GM23338 (cell line): ENCODE data around the gene CCDC50. TPM values are rescaled to one million over a fixed set of nuclear protein-coding genes. Genes with fewer than 3 reads are reported as not detected.

Experiments used
- ATAC-seq: fragments of 200-7000 bp; cut with Tn5 transposase; 3 replicates; pipeline ENCODE4 v1.9.1; 2020
- DNase-seq: peaks from one replicate; pipeline ENCODE4 v3.0.0-alpha.2; 2015; ENCODE audit warnings: low spot score
- H2AFZ ChIP-seq: fragments of 200-600 bp; sonication (generic); 2 replicates; pipeline ENCODE4 v1.8.0; 2016; ENCODE audit warnings: antibody characterized with exemption, mild to moderate bottlenecking, moderate library complexity
- H3F3A ChIP-seq: fragments of 200-600 bp; sonication (generic); replicated peaks from 2 replicates; pipeline ENCODE4 v1.8.0; 2017; ENCODE audit warnings: antibody characterized with exemption, mixed run types, low read depth
- H3K27ac ChIP-seq: fragments of 200-600 bp; sonication (generic); 2 replicates; pipeline ENCODE4 v1.6.1; 2016; ENCODE audit warnings: low read depth
- H3K27me3 ChIP-seq: fragments of 200-600 bp; sonication (generic); 2 replicates; pipeline ENCODE4 v1.8.0; 2016; ENCODE audit warnings: mild to moderate bottlenecking, mixed run types, moderate library complexity; ENCODE audit not compliant: insufficient read depth
- H3K36me3 ChIP-seq: fragments of 200-600 bp; sonication (generic); 2 replicates; pipeline ENCODE4 v1.8.0; 2016; ENCODE audit warnings: mild to moderate bottlenecking; ENCODE audit not compliant: insufficient read depth
- H3K4me1 ChIP-seq: fragments of 200-600 bp; sonication (generic); 2 replicates; pipeline ENCODE4 v1.8.0; 2016; ENCODE audit warnings: mild to moderate bottlenecking, moderate library complexity; ENCODE audit not compliant: insufficient read depth
- H3K4me2 ChIP-seq: fragments of 200-600 bp; sonication (generic); 2 replicates; pipeline ENCODE4 v1.7.1; 2017; ENCODE audit warnings: mixed run types
- H3K4me3 ChIP-seq: fragments of 200-600 bp; sonication (generic); 2 replicates; pipeline ENCODE4 v1.6.1; 2016; ENCODE audit warnings: mixed run types
- H3K79me2 ChIP-seq: fragments of 200-600 bp; sonication (generic); replicated peaks from 2 replicates; pipeline ENCODE4 v1.8.0; 2017; ENCODE audit warnings: mild to moderate bottlenecking; ENCODE audit not compliant: insufficient read depth
- H3K9me2 ChIP-seq: fragments of 200-600 bp; sonication (generic); 2 replicates; pipeline ENCODE4 v1.8.0; 2017; ENCODE audit not compliant: insufficient read depth
- H4K20me1 ChIP-seq: fragments of 200-600 bp; sonication (generic); replicated peaks from 2 replicates; pipeline ENCODE4 v1.8.0; 2017; ENCODE audit warnings: mild to moderate bottlenecking; ENCODE audit not compliant: insufficient read depth
- H3K27ac Mint-ChIP-seq: 2 replicates; pipeline ENCODE4 v1.8.0; 2020; ENCODE audit warnings: inconsistent platforms, mild to moderate bottlenecking, moderate library complexity, mixed read lengths
- H3K27me3 Mint-ChIP-seq: 3 replicates; pipeline ENCODE4 v1.8.0; 2022; ENCODE audit warnings: low read depth, mild to moderate bottlenecking, moderate library complexity, mixed read lengths, inconsistent platforms; ENCODE audit not compliant: insufficient read depth, poor library complexity
- H3K36me3 Mint-ChIP-seq: 3 replicates; pipeline ENCODE4 v1.8.0; 2021; ENCODE audit warnings: low read depth, mild to moderate bottlenecking, inconsistent platforms, moderate library complexity, mixed read lengths
- H3K4me1 Mint-ChIP-seq: 3 replicates; pipeline ENCODE4 v1.8.0; 2020; ENCODE audit warnings: mild to moderate bottlenecking, inconsistent platforms, mixed read lengths
- H3K4me3 Mint-ChIP-seq: 3 replicates; pipeline ENCODE4 v1.8.0; 2021; ENCODE audit warnings: moderate library complexity, mild to moderate bottlenecking, inconsistent platforms, mixed read lengths
- H3K9me3 Mint-ChIP-seq: 3 replicates; pipeline ENCODE4 v1.8.0; 2020; ENCODE audit warnings: moderate library complexity, mild to moderate bottlenecking, inconsistent platforms, mixed read lengths
- CREB1 ChIP-seq: fragments of 250-450 bp; sonication (Bioruptor Pico); IDR thresholded peaks from 2 replicates; pipeline ENCODE4 v1.5.0; 2020; ENCODE audit warnings: low read depth, mild to moderate bottlenecking, moderate library complexity
- EZH2 ChIP-seq: fragments of 200-600 bp; sonication (generic); IDR thresholded peaks from one replicate; pipeline ENCODE4 v1.8.0; 2017; ENCODE audit warnings: antibody characterized with exemption, mild to moderate bottlenecking, low read depth; ENCODE audit not compliant: unreplicated experiment
- EZH2phosphoT487 ChIP-seq: fragments of 200-600 bp; sonication (generic); IDR thresholded peaks from one replicate; pipeline ENCODE4 v1.8.1; 2018; ENCODE audit warnings: antibody characterized with exemption; ENCODE audit not compliant: unreplicated experiment
- JUNB ChIP-seq: IDR thresholded peaks from one replicate; pipeline ENCODE4 v1.6.1; 2016; ENCODE audit warnings: antibody characterized with exemption; ENCODE audit not compliant: unreplicated experiment
- NANOG ChIP-seq: IDR thresholded peaks from 2 replicates; pipeline ENCODE4 v1.6.1; 2016; ENCODE audit warnings: antibody characterized with exemption, borderline replicate concordance
- STAT1 ChIP-seq: IDR thresholded peaks from one replicate; pipeline ENCODE4 v1.6.1; 2016; ENCODE audit warnings: antibody characterized with exemption; ENCODE audit not compliant: unreplicated experiment
- ZNF114 ChIP-seq: fragments of 250-450 bp; sonication (Bioruptor Pico); IDR thresholded peaks from 2 replicates; pipeline ENCODE4 v1.5.0; 2020; ENCODE audit warnings: mild to moderate bottlenecking, moderate library complexity
- ZNF331 ChIP-seq: fragments of 250-450 bp; sonication (Bioruptor Pico); IDR thresholded peaks from 2 replicates; pipeline ENCODE4 v1.5.0; 2020; ENCODE audit warnings: low read depth, mild to moderate bottlenecking, moderate library complexity
- polyA plus RNA-seq: library from polyadenylated mRNA; unstranded; fragments of >200 nt; fragmentation: Nextera tagmentation; extraction: Ambion mirVana; gene quantifications from 2 replicates; pipeline ENCODE4 v1.2.1, GENCODE V29; 2016
- total RNA-seq: library from RNA; depleted of rRNA; stranded (reverse); fragments of >200 nt; shearing (Covaris generic); gene quantifications from 2 replicates; pipeline ENCODE4 v1.2.3, GENCODE V29; 2014
- TF ChIP-seq, protein P1 (sequence below), 2 experiments: fragments of 200-600 bp in 1 of 2; sonication (generic) in 1 of 2; conservative IDR thresholded peaks; 2 replicates each; pipeline versions ENCODE4 v1.5.1 to v1.6.1; 2016 to 2017; ENCODE audit warnings: antibody characterized with exemption in 2 of 2, low read depth in 2 of 2, mild to moderate bottlenecking in 2 of 2, moderate library complexity in 1 of 2
- TF ChIP-seq, protein P2 (sequence below): fragments of 250-450 bp; sonication (Bioruptor Pico); IDR thresholded peaks from 2 replicates; pipeline ENCODE4 v1.5.0; 2020; ENCODE audit warnings: mild to moderate bottlenecking, moderate library complexity
- TF ChIP-seq, protein P3 (sequence below): IDR thresholded peaks from 2 replicates; pipeline ENCODE4 v1.6.1; 2016; ENCODE audit warnings: antibody characterized with exemption
- TF ChIP-seq, protein P4 (sequence below): IDR thresholded peaks from one replicate; pipeline ENCODE4 v1.6.1; 2018; ENCODE audit warnings: antibody characterized with exemption; ENCODE audit not compliant: unreplicated experiment

The CCDC50 gene
- total and polyA plus RNA-seq, 2 experiments from 2014 or later, result 22.4 to 25.4 TPM

DNA sequence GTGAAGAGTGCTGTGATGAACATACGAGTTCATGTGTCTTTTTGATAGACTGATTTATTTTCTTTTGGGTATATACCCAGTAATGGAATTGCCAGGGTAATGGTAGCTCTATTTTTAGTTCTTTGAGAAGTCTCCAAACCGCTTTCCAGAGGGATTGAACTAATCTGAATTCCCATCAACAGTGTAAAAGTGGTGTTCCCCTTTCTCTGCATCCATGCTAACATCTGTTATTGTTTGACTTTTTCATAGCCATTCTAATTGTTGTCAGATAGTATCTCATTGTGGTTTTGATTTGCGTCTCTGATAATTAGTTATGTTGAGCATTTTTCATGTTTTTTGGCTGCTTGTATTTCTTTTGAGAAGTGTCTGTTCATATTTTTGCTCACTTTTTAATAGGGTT is 55.9 kb downstream of the CCDC50 start (continued):
- TF ChIP-seq, protein P1, sequence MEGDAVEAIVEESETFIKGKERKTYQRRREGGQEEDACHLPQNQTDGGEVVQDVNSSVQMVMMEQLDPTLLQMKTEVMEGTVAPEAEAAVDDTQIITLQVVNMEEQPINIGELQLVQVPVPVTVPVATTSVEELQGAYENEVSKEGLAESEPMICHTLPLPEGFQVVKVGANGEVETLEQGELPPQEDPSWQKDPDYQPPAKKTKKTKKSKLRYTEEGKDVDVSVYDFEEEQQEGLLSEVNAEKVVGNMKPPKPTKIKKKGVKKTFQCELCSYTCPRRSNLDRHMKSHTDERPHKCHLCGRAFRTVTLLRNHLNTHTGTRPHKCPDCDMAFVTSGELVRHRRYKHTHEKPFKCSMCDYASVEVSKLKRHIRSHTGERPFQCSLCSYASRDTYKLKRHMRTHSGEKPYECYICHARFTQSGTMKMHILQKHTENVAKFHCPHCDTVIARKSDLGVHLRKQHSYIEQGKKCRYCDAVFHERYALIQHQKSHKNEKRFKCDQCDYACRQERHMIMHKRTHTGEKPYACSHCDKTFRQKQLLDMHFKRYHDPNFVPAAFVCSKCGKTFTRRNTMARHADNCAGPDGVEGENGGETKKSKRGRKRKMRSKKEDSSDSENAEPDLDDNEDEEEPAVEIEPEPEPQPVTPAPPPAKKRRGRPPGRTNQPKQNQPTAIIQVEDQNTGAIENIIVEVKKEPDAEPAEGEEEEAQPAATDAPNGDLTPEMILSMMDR (conservative IDR thresholded peaks at IDR 0.05; ENCODE audit: low read depth in 2 of 2), result no peak
- TF ChIP-seq NANOG (no peak), JUNB (no peak)
- TF ChIP-seq, protein P2, sequence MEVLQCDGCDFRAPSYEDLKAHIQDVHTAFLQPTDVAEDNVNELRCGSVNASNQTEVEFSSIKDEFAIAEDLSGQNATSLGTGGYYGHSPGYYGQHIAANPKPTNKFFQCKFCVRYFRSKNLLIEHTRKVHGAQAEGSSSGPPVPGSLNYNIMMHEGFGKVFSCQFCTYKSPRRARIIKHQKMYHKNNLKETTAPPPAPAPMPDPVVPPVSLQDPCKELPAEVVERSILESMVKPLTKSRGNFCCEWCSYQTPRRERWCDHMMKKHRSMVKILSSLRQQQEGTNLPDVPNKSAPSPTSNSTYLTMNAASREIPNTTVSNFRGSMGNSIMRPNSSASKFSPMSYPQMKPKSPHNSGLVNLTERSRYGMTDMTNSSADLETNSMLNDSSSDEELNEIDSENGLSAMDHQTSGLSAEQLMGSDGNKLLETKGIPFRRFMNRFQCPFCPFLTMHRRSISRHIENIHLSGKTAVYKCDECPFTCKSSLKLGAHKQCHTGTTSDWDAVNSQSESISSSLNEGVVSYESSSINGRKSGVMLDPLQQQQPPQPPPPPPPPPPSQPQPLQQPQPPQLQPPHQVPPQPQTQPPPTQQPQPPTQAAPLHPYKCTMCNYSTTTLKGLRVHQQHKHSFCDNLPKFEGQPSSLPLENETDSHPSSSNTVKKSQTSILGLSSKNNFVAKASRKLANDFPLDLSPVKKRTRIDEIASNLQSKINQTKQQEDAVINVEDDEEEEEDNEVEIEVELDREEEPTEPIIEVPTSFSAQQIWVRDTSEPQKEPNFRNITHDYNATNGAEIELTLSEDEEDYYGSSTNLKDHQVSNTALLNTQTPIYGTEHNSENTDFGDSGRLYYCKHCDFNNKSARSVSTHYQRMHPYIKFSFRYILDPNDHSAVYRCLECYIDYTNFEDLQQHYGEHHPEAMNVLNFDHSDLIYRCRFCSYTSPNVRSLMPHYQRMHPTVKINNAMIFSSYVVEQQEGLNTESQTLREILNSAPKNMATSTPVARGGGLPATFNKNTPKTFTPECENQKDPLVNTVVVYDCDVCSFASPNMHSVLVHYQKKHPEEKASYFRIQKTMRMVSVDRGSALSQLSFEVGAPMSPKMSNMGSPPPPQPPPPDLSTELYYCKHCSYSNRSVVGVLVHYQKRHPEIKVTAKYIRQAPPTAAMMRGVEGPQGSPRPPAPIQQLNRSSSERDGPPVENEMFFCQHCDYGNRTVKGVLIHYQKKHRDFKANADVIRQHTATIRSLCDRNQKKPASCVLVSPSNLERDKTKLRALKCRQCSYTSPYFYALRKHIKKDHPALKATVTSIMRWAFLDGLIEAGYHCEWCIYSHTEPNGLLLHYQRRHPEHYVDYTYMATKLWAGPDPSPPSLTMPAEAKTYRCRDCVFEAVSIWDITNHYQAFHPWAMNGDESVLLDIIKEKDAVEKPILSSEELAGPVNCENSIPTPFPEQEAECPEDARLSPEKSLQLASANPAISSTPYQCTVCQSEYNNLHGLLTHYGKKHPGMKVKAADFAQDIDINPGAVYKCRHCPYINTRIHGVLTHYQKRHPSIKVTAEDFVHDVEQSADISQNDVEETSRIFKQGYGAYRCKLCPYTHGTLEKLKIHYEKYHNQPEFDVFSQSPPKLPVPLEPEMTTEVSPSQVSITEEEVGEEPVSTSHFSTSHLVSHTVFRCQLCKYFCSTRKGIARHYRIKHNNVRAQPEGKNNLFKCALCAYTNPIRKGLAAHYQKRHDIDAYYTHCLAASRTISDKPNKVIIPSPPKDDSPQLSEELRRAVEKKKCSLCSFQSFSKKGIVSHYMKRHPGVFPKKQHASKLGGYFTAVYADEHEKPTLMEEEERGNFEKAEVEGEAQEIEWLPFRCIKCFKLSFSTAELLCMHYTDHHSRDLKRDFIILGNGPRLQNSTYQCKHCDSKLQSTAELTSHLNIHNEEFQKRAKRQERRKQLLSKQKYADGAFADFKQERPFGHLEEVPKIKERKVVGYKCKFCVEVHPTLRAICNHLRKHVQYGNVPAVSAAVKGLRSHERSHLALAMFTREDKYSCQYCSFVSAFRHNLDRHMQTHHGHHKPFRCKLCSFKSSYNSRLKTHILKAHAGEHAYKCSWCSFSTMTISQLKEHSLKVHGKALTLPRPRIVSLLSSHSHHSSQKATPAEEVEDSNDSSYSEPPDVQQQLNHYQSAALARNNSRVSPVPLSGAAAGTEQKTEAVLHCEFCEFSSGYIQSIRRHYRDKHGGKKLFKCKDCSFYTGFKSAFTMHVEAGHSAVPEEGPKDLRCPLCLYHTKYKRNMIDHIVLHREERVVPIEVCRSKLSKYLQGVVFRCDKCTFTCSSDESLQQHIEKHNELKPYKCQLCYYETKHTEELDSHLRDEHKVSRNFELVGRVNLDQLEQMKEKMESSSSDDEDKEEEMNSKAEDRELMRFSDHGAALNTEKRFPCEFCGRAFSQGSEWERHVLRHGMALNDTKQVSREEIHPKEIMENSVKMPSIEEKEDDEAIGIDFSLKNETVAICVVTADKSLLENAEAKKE (CRISPR knock-in tag), result no peak

DNA sequence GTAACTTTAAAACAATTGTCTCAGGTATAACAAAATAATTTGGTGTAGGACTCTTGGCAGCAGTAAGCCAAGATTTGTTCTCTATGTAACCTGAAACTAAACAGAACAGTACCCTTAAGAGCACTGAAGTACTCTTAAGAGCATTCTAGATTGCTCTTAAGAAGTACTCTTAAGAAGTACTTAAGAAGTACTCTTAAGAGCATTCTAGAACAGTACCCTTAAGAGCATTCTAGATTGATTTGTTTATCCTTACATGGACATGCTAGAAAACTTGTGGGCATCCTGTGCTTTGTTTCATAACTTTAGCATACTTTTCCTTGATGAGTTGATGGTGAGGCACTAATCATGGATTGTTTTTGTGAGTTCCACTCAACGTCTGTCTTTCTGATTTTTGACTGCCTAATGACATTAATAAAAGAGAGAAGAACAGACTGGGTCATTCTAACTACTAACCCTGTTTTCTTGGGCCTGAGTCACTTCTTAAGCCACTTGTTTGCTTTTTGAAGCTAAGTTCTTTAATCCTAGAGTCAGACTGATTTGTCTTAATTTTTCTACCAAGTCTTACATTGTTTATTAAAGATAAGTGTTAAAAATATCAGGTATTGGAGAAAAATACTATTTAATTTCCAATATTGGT is 58.4 kb downstream of the CCDC50 start:
- no peaks in the 10 kb centered on the region for H3K36me3 ChIP-seq
- peaks cover 25% of the 10 kb centered on the region for H3K4me1 ChIP-seq
- H3K27ac ChIP-seq, result no peak overlapping the region
- H3K4me2 ChIP-seq, result no peak overlapping the region
- H3K4me1 Mint-ChIP-seq, result peaks cover 40% of the 10 kb centered on the region
- no peak overlapping the region for H3K4me3 ChIP-seq
- peaks cover 24% of the 10 kb centered on the region; the same call in 2 of the 3 replicates for H3K36me3 Mint-ChIP-seq
- ATAC-seq, result no peak
- no peaks in the 10 kb centered on the region for H3F3A ChIP-seq
- H3K4me3 Mint-ChIP-seq, result no peak overlapping the region
- no peaks in the 10 kb centered on the region for H3K9me3 Mint-ChIP-seq
- H2AFZ ChIP-seq, result no peak overlapping the region
- H3K27me3 ChIP-seq, result no peaks in the 10 kb centered on the region
- no peak for DNase-seq
- no peaks in the 10 kb centered on the region for H3K9me2 ChIP-seq
- peaks cover 3% of the 10 kb centered on the region for H3K27me3 Mint-ChIP-seq
- H3K79me2 ChIP-seq, result no peaks in the 10 kb centered on the region
- no peak overlapping the region for H3K27ac Mint-ChIP-seq
- H4K20me1 ChIP-seq, result no peaks in the 10 kb centered on the region
- TF ChIP-seq JUNB (no peak), ZNF331 (CRISPR knock-in tag) (no peak), ZNF114 (CRISPR knock-in tag) (no peak), CREB1 (CRISPR knock-in tag) (no peak), EZH2phosphoT487 (no peak), EZH2 (no peak), NANOG (no peak), STAT1 (no peak)
- TF ChIP-seq, protein P3, sequence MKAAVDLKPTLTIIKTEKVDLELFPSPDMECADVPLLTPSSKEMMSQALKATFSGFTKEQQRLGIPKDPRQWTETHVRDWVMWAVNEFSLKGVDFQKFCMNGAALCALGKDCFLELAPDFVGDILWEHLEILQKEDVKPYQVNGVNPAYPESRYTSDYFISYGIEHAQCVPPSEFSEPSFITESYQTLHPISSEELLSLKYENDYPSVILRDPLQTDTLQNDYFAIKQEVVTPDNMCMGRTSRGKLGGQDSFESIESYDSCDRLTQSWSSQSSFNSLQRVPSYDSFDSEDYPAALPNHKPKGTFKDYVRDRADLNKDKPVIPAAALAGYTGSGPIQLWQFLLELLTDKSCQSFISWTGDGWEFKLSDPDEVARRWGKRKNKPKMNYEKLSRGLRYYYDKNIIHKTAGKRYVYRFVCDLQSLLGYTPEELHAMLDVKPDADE, result no peak
- TF ChIP-seq, protein P4, sequence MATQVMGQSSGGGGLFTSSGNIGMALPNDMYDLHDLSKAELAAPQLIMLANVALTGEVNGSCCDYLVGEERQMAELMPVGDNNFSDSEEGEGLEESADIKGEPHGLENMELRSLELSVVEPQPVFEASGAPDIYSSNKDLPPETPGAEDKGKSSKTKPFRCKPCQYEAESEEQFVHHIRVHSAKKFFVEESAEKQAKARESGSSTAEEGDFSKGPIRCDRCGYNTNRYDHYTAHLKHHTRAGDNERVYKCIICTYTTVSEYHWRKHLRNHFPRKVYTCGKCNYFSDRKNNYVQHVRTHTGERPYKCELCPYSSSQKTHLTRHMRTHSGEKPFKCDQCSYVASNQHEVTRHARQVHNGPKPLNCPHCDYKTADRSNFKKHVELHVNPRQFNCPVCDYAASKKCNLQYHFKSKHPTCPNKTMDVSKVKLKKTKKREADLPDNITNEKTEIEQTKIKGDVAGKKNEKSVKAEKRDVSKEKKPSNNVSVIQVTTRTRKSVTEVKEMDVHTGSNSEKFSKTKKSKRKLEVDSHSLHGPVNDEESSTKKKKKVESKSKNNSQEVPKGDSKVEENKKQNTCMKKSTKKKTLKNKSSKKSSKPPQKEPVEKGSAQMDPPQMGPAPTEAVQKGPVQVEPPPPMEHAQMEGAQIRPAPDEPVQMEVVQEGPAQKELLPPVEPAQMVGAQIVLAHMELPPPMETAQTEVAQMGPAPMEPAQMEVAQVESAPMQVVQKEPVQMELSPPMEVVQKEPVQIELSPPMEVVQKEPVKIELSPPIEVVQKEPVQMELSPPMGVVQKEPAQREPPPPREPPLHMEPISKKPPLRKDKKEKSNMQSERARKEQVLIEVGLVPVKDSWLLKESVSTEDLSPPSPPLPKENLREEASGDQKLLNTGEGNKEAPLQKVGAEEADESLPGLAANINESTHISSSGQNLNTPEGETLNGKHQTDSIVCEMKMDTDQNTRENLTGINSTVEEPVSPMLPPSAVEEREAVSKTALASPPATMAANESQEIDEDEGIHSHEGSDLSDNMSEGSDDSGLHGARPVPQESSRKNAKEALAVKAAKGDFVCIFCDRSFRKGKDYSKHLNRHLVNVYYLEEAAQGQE, result no peak
